Activated naive CD4-positive, alpha-beta T cell treated with anti-CD3 and anti-CD28 coated beads for 36 hours (primary cell): ENCODE results near the gene VPS72. TPM values are rescaled to one million over a fixed set of nuclear protein-coding genes. Genes with fewer than 3 reads are reported as not detected.
A peak's percentile ranks its signal among the peaks of the same experiment; 100 is the strongest.

ENCODE experiments used
- CTCF ChIA-PET: fragments of 350-600 bp; sonication (Branson Sonifier 250); formaldehyde crosslinking; loops from one replicate; lab custom pipeline; 2021; ENCODE audit warnings: antibody characterized with exemption; lab: Charles Lee
- DNase-seq: peaks from one replicate; pipeline ENCODE4 v3.0.0-alpha.2; 2020
- H3K27ac Mint-ChIP-seq: one replicate; pipeline ENCODE4 v1.8.0; 2021; ENCODE audit warnings: mild to moderate bottlenecking, mixed read lengths
- H3K27me3 Mint-ChIP-seq: one replicate; pipeline ENCODE4 v1.8.0; 2021; ENCODE audit warnings: low read depth, mixed read lengths
- H3K36me3 Mint-ChIP-seq: one replicate; pipeline ENCODE4 v1.8.0; 2021; ENCODE audit warnings: low read depth, mixed read lengths
- H3K4me1 Mint-ChIP-seq: one replicate; pipeline ENCODE4 v1.8.0; 2021; ENCODE audit warnings: low read depth, mixed read lengths
- H3K4me3 Mint-ChIP-seq: one replicate; pipeline ENCODE4 v1.8.0; 2021; ENCODE audit warnings: mild to moderate bottlenecking, moderate library complexity, mixed read lengths
- H3K9me3 Mint-ChIP-seq: one replicate; pipeline ENCODE4 v1.8.0; 2021; ENCODE audit warnings: mixed read lengths
- intact Hi-C: fragments of 100-400 bp; cut with micrococcal nuclease; formaldehyde crosslinking; loops from one replicate; pipeline ENCODE4 v1.15.1; 2023
- total RNA-seq, 2 experiments: library from RNA; stranded (reverse); gene quantifications; one replicate each; pipeline ENCODE4 v1.2.3, GENCODE V29; 2021

VPS72 gene
- total RNA-seq, 2 experiments from 2014 or later: 49.8 to 56.9 TPM

DNA sequence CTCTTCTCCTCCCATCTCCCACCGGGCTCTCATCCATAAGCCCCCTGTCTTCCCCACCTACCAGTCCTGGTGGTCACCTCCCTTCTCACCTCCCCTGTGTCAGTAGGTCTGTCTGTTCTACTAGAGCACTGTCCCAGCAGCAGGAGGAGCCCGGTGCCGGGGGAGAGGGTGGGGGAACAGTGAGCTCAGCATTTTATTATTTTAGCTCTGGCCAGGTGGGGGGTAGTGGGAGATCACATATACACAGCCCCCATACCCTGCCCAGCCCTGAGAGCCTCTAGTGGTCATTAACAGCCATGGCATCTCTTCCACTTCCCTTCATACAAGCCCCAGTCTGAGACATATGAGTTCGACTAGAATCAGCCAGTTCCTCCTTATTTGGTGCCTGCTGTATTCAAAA is 14.1 kb downstream of the VPS72 start, which contains the start of gene TMOD4:
Gene TMOD4 (minus strand): TSS at position 119 of the 400 bp plus-strand sequence. CDS start 1,106 bp downstream, outside the sequence.
- H3K4me1 Mint-ChIP-seq: no peaks in the 10 kb centered on the region
- no peak within 1 kb of the TSS for H3K4me3 Mint-ChIP-seq
- peaks cover 29% of the 10 kb centered on the region for H3K36me3 Mint-ChIP-seq
- H3K9me3 Mint-ChIP-seq: no peaks in the 10 kb centered on the region
- no peak for DNase-seq
- H3K27ac Mint-ChIP-seq: peak within 1 kb of the TSS; percentile 63
- intact Hi-C loops: no loop called here
- CTCF ChIA-PET: interaction anchor here (0.7 to 1.8 kb wide), 4 partner anchors 9 to 76 kb away, joined by 3 to 5 read pairs (median 4); partner anchors contain the start of genes LYSMD1 and SCNM1
- H3K27me3 Mint-ChIP-seq: no peaks in the 10 kb centered on the region

DNA sequence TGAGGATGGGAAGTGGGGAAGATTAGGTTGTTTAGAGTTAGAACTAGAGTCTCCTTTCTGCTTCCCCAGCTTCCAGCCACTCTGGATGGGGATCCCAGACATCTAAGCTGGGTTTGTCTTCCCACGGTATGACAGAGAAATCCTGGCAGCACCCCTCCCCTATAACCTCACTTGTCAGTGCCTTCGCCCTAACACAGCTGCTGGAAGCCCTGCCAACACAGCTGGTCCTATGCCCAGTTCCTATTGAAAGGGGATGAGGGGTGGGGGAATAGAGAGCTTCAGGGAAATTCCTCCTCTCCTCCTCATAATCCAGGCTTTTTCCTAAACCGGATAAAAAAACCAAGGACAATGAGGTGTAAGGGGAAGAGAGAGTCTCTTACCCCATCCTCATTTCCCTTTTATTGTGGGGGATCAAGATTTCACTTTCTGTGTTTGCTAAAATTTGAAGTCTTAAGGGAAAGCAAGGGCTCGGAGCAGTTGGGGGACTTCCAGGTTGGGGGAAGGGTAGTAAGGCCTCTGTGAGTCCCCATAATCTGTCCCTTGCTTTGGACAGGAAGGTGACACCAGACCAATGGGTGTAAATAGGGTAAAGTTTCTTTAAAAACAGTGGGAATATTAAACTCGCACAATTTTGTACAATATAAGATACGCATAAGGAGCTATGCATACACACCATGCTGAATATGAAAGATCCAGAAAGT is 14.8 kb downstream of the VPS72 start:
- no peak overlapping the region for H3K4me3 Mint-ChIP-seq
- no peak for DNase-seq
- no peaks in the 10 kb centered on the region for H3K4me1 Mint-ChIP-seq
- no peaks in the 10 kb centered on the region for H3K27me3 Mint-ChIP-seq
- peaks cover 26% of the 10 kb centered on the region for H3K36me3 Mint-ChIP-seq
- H3K9me3 Mint-ChIP-seq: no peaks in the 10 kb centered on the region
- intact Hi-C loops: no loop called here
- H3K27ac Mint-ChIP-seq: peak overlapping the region; percentile 63
- CTCF ChIA-PET: interaction anchor here (1.4 kb wide), 2 partner anchors 9 to 31 kb away, joined by 4 read pairs; partner anchors contain the start of genes LYSMD1 and SCNM1

GRCh38 chr1:151171190-151171589 is 18.8 kb downstream of the VPS72 start:
- Mint-ChIP-seq H3K4me1 (peaks cover 16% of the 10 kb centered on the region), H3K27me3 (no peaks in the 10 kb centered on the region), H3K27ac (no peak overlapping the region), H3K9me3 (no peaks in the 10 kb centered on the region), H3K36me3 (peaks cover 24% of the 10 kb centered on the region), H3K4me3 (no peak overlapping the region)
- CTCF ChIA-PET: interaction anchor here (0.5 to 2.1 kb wide), 3 partner anchors 13 to 248 kb away, joined by 3 to 5 read pairs (median 4); no protein-coding TSS in a partner anchor
- DNase-seq: no peak
- intact Hi-C loops: no loop called here

DNA sequence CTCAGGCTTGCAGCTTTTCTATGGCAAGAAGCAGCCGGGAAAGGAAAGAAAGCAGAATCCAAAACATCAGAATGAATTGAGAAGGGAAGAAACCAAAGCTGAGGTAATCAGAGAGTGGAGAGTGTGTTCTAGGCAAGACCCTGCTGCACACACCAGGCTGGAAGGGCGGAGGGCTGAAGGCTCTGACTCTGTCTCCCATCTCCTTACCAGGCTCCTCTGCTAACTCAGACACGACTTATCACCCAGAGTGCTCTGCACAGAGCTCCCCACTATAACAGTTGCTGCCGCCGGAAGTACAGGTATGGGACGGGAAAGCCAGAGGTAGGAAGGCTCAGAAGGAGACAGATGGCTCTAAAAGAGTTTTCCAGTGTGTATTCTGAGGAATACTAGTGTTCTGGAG is 22.9 kb downstream of the VPS72 start:
- DNase-seq: no peak
- H3K9me3 Mint-ChIP-seq: no peaks in the 10 kb centered on the region
- peaks cover 24% of the 10 kb centered on the region for H3K36me3 Mint-ChIP-seq
- peak overlapping the region; percentile 53 for H3K27ac Mint-ChIP-seq
- CTCF ChIA-PET: interaction anchor here (1.2 to 1.9 kb wide), 3 partner anchors 9 to 67 kb away, joined by 4 to 7 read pairs (median 4); partner anchors contain the start of genes TMOD4 and TNFAIP8L2
- intact Hi-C loops: no loop called here
- H3K27me3 Mint-ChIP-seq: no peaks in the 10 kb centered on the region
- H3K4me3 Mint-ChIP-seq: peak overlapping the region; percentile 92
- peaks cover 42% of the 10 kb centered on the region for H3K4me1 Mint-ChIP-seq

- peaks cover 48% of the 10 kb centered on the region for H3K4me1 Mint-ChIP-seq
- peak overlapping the region; percentile 90 for H3K27ac Mint-ChIP-seq
- intact Hi-C loops: loop anchor here (1.0 kb wide), 2 partner anchors 24 to 32 kb away; partner anchors contain the start of genes PIP5K1A and VPS72
- H3K36me3 Mint-ChIP-seq: peaks cover 24% of the 10 kb centered on the region
- peak; percentile 16 for DNase-seq
- H3K9me3 Mint-ChIP-seq: no peaks in the 10 kb centered on the region
- CTCF ChIA-PET: interaction anchor here (0.6 to 1.9 kb wide), 4 partner anchors 9 to 67 kb away, joined by 4 to 7 read pairs (median 4); partner anchors contain the start of genes TMOD4 and TNFAIP8L2
- peak overlapping the region; percentile 92 for H3K4me3 Mint-ChIP-seq
- H3K27me3 Mint-ChIP-seq: no peaks in the 10 kb centered on the region
These were observed 23.5 kb downstream of the VPS72 start for GRCh38 chr1:151166505-151166956.

DNA sequence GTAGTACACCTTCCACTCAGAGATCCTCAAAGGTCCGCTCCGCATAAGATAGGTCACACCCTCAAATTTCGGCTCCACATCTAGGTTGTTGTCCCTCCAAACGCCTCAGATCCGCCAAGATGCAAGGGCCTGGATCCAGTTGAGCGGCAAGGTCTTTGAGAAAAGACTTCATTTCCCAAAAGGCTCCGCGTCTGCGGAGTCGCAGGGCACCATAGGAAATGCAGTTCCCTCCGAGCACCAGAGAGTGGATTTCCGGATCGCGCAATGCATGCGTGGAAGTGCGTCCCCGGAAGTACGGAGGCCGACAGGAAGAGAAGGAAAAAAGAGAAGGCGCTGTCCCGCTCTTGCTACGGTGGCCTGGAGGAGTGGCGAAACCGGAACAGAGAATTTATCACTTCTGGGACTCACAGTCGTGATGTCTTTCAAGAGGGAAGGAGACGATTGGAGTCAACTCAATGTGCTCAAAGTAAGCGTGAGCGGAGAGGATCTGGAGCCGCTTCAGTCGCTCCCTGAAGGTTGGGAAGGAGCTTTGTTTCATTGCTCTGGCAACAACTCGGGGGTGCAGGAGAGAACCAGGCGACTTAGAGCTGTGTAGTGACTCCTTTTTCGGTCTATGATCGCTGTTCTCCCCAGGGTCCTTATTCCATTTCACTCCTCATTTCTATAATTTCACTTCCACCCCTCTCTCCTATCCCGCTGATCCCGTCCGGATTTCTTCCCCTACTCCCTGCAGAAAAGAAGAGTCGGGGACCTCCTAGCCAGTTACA is 24.1 kb downstream of the VPS72 start, which contains the start of the genes LYSMD1 and SCNM1:
Gene LYSMD1 (minus strand): TSS at position 165 of the 767 bp plus-strand sequence. CDS start 644 bp downstream, outside the sequence.
Gene SCNM1 (plus strand): TSS at position 407 of the 767 bp plus-strand sequence. CDS start 9 bp downstream, at position 416.
- Mint-ChIP-seq H3K9me3 (no peaks in the 10 kb centered on the region), H3K27me3 (no peaks in the 10 kb centered on the region), H3K4me1 (peaks cover 51% of the 10 kb centered on the region), H3K27ac (peak within 1 kb of the TSS; percentile 90), H3K4me3 (peak within 1 kb of the TSS; percentile 92), H3K36me3 (peaks cover 26% of the 10 kb centered on the region)
- intact Hi-C loops: loop anchor here (1.0 kb wide), 4 partner anchors 10 to 116 kb away; partner anchors contain the start of genes PIP5K1A, TNFAIP8L2, VPS72 and ZNF687
- peak; percentile 99 for DNase-seq
- CTCF ChIA-PET: interaction anchor here (0.6 to 1.9 kb wide), 4 partner anchors 9 to 66 kb away, joined by 4 to 7 read pairs (median 4); partner anchors contain the start of genes TMOD4 and TNFAIP8L2

DNA sequence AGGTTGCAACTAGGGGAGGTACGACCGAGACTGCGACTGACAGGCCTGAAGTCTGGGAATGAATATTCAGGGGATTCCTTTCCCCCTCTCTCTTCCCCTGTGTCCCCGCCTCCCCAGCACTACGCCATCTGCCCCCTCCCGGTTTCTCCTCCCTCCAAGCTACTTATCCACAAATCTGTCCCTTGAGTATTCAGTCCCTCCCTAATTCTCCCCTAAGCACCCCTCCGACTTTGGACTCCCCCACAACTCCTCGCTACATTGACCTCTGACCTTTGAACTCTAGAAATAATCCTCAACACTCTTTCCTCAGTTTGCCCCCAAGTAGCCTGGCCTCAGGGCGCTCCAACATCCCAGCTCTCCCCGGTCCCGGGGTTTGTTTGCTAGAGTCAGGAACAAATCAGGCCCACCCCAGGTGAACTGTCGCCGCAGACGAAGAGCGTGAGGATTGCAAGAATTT is 24.7 kb downstream of the VPS72 start:
- H3K36me3 Mint-ChIP-seq: peaks cover 29% of the 10 kb centered on the region
- CTCF ChIA-PET: no interaction called here
- no peaks in the 10 kb centered on the region for H3K9me3 Mint-ChIP-seq
- H3K4me3 Mint-ChIP-seq: peak overlapping the region; percentile 92
- intact Hi-C loops: loop anchor here (1.0 kb wide), 2 partner anchors 9 to 117 kb away; partner anchors contain the start of genes TNFAIP8L2 and ZNF687
- DNase-seq: peak; percentile 33
- H3K27ac Mint-ChIP-seq: peak overlapping the region; percentile 90
- H3K27me3 Mint-ChIP-seq: no peaks in the 10 kb centered on the region
- peaks cover 56% of the 10 kb centered on the region for H3K4me1 Mint-ChIP-seq

DNA sequence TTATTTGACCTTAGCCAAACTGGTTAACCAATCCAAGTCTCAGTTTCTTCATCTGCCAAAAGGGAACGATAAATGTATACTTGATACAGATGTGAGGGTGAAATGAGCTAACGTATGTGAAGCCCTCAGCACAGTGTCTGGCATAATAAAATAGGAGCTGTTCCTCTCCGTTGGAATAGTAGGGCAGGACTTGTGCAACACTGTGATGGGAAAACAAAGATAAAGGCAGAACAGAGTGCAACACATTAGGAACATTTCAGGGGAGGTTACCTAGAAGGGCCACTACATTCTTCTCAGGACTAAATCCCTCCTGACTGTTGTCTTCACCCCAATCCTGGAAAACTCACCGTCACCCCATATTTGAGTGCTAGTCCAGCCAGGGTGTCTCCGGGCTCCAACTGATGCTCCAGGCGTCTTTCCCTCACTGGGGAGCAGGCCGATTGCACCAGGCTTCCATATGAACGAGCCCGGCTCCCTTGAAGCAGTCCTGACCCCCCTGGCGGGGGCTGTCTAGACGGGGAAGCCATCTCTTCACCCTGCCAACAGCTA is 25.2 kb downstream of the VPS72 start:
- Mint-ChIP-seq H3K27ac (peak overlapping the region; percentile 90), H3K27me3 (no peaks in the 10 kb centered on the region), H3K36me3 (peaks cover 32% of the 10 kb centered on the region), H3K4me3 (peak overlapping the region; percentile 92), H3K9me3 (no peaks in the 10 kb centered on the region), H3K4me1 (peaks cover 57% of the 10 kb centered on the region)
- intact Hi-C loops: loop anchor here (1.0 kb wide), 2 partner anchors 9 to 117 kb away; partner anchors contain the start of genes TNFAIP8L2 and ZNF687
- CTCF ChIA-PET: no interaction called here
- no peak for DNase-seq

GRCh38 chr1:151159373-151159772 is 30.6 kb downstream of the VPS72 start:
- Mint-ChIP-seq H3K27me3 (no peaks in the 10 kb centered on the region), H3K4me3 (no peak overlapping the region), H3K4me1 (peaks cover 57% of the 10 kb centered on the region), H3K9me3 (no peaks in the 10 kb centered on the region), H3K27ac (peak overlapping the region; percentile 98), H3K36me3 (peaks cover 29% of the 10 kb centered on the region)
- DNase-seq: no peak
- CTCF ChIA-PET: interaction anchor here (0.6 to 10.0 kb wide), 5 partner anchors 39 to 163 kb away, joined by 3 to 255 read pairs (median 4); no protein-coding TSS in a partner anchor
- intact Hi-C loops: loop anchor here (2.0 to 5.0 kb wide), 2 partner anchors 183 to 547 kb away; no protein-coding TSS in a partner anchor

GRCh38 chr1:151158751-151159251 is 31.2 kb downstream of the VPS72 start:
- DNase-seq: peak; percentile 47
- Mint-ChIP-seq H3K9me3 (no peaks in the 10 kb centered on the region), H3K36me3 (peaks cover 29% of the 10 kb centered on the region), H3K27me3 (no peaks in the 10 kb centered on the region), H3K27ac (peak overlapping the region; percentile 98), H3K4me3 (peak overlapping the region; percentile 97), H3K4me1 (peaks cover 53% of the 10 kb centered on the region)
- CTCF ChIA-PET: interaction anchor here (0.6 to 10.0 kb wide), 5 partner anchors 38 to 163 kb away, joined by 3 to 255 read pairs (median 4); no protein-coding TSS in a partner anchor
- intact Hi-C loops: loop anchor here (2.0 to 5.0 kb wide), 2 partner anchors 182 to 546 kb away; no protein-coding TSS in a partner anchor

DNA sequence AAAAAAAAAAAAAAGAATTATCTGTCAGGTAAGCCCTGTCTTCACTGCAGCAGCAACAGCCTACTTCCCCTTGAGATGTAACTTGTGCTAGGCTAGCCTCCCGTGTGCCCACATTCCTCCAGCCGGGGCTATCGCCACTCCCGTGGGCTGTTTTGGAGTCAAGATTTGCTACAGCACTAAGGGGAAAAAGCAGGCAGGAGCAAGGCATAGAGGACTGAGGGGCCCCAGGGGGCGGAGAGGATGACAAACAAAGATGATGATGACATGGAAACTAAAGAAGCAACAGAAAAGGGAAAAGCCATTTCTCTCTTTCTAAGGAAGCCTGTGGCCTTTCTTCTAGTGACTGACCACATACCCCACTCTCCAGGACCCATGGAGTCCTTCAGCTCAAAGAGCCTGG is 31.7 kb downstream of the VPS72 start:
- intact Hi-C loops: loop anchor here (2.0 to 5.0 kb wide), 2 partner anchors 182 to 546 kb away; no protein-coding TSS in a partner anchor
- Mint-ChIP-seq H3K27ac (peak overlapping the region; percentile 98), H3K36me3 (peaks cover 29% of the 10 kb centered on the region), H3K4me1 (peaks cover 53% of the 10 kb centered on the region), H3K9me3 (no peaks in the 10 kb centered on the region), H3K4me3 (peak overlapping the region; percentile 97), H3K27me3 (no peaks in the 10 kb centered on the region)
- peak; percentile 76 for DNase-seq
- CTCF ChIA-PET: interaction anchor here (0.7 to 10.0 kb wide), 6 partner anchors 13 to 162 kb away, joined by 3 to 255 read pairs (median 7); no protein-coding TSS in a partner anchor
